ENCODE measurements around the gene UBFD1. TPM values are rescaled to one million over a fixed set of nuclear protein-coding genes. Genes with fewer than 3 reads are reported as not detected.

Gene UBFD1
- total and polyA plus RNA-seq, 2 of the 8 experiments (the other 6 are each of a cell fraction or from before 2014, with no cell fraction given) = 66.3 to 106 TPM

- TF ChIP-seq E2F6 (IDR thresholded peaks at IDR 0.05) = no peak
- no peak for TF ChIP-seq SP4 (IDR thresholded peaks at IDR 0.05; ENCODE audit: low read length)
These were observed 25.1 kb upstream of the UBFD1 start (continued) for GRCh38 chr16:23532448-23532847.

Measured in H1 (cell line).